MCF 10A (cell line): Measurements from ENCODE around the gene HSD17B7. TPM values are rescaled to one million over a fixed set of nuclear protein-coding genes. Genes with fewer than 3 reads are reported as not detected.
"Not testable (repeated sequence)": the region's sequence is repeated elsewhere in the genome, so short reads cannot be mapped to it uniquely, and the experiment has no call there.

ENCODE experiments used
- BruUV-seq: library from RNA; stranded (reverse); fragments of 400-500 nt; replicated peaks from 2 replicates; lab custom pipeline; 2021; lab: Mats Ljungman, UMichigan
- CTCF ChIA-PET: fragments of 300-600 bp; sonication (Branson Sonifier 250); formaldehyde crosslinking; extraction: SDS; loops from one replicate; lab custom pipeline; 2021; ENCODE audit warnings: antibody characterized with exemption, inconsistent platforms; lab: Yijun Ruan, JAX
- POLR2A ChIA-PET: fragments of 300-600, 350-650 bp; sonication (Branson Sonifier 250); formaldehyde crosslinking; extraction: SDS; loops from one replicate; lab custom pipeline; 2020; ENCODE audit warnings: antibody characterized with exemption, inconsistent platforms; lab: Yijun Ruan, JAX
- DNase-seq: peaks from one replicate; pipeline ENCODE4 v3.0.0-alpha.2; 2018; ENCODE audit not compliant: unreplicated experiment
- H3K27ac Mint-ChIP-seq: one replicate; pipeline ENCODE4 v1.8.0; 2022; ENCODE audit warnings: mild to moderate bottlenecking, low read depth, mixed read lengths; ENCODE audit not compliant: unreplicated experiment
- H3K27me3 Mint-ChIP-seq: one replicate; pipeline ENCODE4 v1.8.0; 2022; ENCODE audit warnings: mixed read lengths; ENCODE audit not compliant: insufficient read depth, unreplicated experiment
- H3K36me3 Mint-ChIP-seq: one replicate; pipeline ENCODE4 v1.8.0; 2022; ENCODE audit warnings: mild to moderate bottlenecking, moderate library complexity, mixed read lengths; ENCODE audit not compliant: insufficient read depth, unreplicated experiment
- H3K4me1 Mint-ChIP-seq: one replicate; pipeline ENCODE4 v1.8.0; 2022; ENCODE audit warnings: mixed read lengths; ENCODE audit not compliant: insufficient read depth, unreplicated experiment
- H3K4me3 Mint-ChIP-seq: one replicate; pipeline ENCODE4 v1.8.0; 2022; ENCODE audit warnings: mild to moderate bottlenecking, moderate library complexity, mixed read lengths; ENCODE audit not compliant: unreplicated experiment
- H3K9me3 Mint-ChIP-seq: one replicate; pipeline ENCODE4 v1.8.0; 2022; ENCODE audit warnings: mixed read lengths; ENCODE audit not compliant: unreplicated experiment
- intact Hi-C: fragments of 100-400 bp; cut with micrococcal nuclease; formaldehyde crosslinking; loops from 2 replicates; pipeline ENCODE4 v1.14.1; 2022
- total RNA-seq: library from RNA; stranded (reverse); gene quantifications from 2 replicates; pipeline ENCODE4 v1.2.3, GENCODE V29; 2022
- TF ChIP-seq, protein P1 (sequence below): fragments of 200-600 bp; IDR thresholded peaks from one replicate; pipeline ENCODE4 v1.8.0; 2022; ENCODE audit warnings: antibody characterized with exemption, mild to moderate bottlenecking; ENCODE audit not compliant: unreplicated experiment

The HSD17B7 gene
- total RNA-seq, 1 experiment from 2014 or later: 15.5 TPM

DNA sequence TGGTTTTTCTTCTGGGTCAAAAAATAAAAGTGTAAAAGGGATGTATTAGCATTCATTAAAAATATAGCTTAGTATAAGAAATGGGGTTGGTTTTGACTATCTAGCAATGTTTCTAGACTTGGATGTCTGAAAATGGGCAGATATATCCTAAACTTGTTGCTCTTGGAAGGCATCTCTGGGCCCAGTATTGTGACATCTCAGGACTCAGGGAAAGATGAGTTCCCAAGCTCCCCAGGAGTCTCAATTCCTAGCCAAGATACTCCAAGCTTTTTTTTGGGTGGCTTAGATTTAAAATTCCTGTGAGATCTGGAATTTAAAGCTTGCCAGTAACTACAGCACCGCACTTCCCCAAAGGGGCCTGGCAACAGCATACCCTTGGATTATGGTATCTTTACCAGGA is 11.5 kb upstream of the HSD17B7 start:
- no peaks in the 10 kb centered on the region for H3K4me1 Mint-ChIP-seq
- H3K36me3 Mint-ChIP-seq: peaks cover 1% of the 10 kb centered on the region
- ChIA-PET CTCF (interaction anchor here (0.7 to 2.4 kb wide), 3 partner anchors 21 to 855 kb away, joined by 3 to 18 read pairs (median 5); no protein-coding TSS in a partner anchor), POLR2A (interaction anchor here (0.7 kb wide), 1 partner anchor 14 kb away, joined by 5 read pairs; no protein-coding TSS in a partner anchor)
- H3K9me3 Mint-ChIP-seq: no peaks in the 10 kb centered on the region
- DNase-seq: no peak
- H3K4me3 Mint-ChIP-seq: no peak overlapping the region
- H3K27ac Mint-ChIP-seq: no peak overlapping the region
- BruUV-seq: no TSS peak
- TF ChIP-seq, protein P1, sequence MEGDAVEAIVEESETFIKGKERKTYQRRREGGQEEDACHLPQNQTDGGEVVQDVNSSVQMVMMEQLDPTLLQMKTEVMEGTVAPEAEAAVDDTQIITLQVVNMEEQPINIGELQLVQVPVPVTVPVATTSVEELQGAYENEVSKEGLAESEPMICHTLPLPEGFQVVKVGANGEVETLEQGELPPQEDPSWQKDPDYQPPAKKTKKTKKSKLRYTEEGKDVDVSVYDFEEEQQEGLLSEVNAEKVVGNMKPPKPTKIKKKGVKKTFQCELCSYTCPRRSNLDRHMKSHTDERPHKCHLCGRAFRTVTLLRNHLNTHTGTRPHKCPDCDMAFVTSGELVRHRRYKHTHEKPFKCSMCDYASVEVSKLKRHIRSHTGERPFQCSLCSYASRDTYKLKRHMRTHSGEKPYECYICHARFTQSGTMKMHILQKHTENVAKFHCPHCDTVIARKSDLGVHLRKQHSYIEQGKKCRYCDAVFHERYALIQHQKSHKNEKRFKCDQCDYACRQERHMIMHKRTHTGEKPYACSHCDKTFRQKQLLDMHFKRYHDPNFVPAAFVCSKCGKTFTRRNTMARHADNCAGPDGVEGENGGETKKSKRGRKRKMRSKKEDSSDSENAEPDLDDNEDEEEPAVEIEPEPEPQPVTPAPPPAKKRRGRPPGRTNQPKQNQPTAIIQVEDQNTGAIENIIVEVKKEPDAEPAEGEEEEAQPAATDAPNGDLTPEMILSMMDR: no peak
- no peaks in the 10 kb centered on the region for H3K27me3 Mint-ChIP-seq
- intact Hi-C loops: no loop called here

DNA sequence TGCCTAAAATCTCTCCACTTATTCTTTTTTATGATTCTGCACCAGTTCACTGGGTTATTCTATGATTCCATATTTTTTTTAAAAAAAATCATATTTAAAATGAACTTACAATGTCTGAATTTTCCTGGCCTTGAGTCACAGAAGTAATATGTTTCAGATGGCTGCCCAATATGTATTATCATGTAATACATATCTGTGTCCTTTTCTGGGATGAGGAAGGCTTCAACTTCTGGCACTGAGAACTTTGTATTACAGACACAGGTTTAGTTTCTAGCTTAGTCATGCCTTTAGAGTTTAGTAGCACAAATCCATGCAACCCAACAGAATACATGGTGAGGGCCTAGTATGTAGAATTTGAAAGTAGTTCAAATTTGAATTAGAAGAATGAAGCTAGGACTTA is 7.8 kb upstream of the HSD17B7 start:
- BruUV-seq: no TSS peak
- H3K27ac Mint-ChIP-seq: no peak overlapping the region
- TF ChIP-seq, protein P1: no peak
- no peak for DNase-seq
- CTCF ChIA-PET: interaction anchor here (0.7 kb wide), 1 partner anchor 727 kb away, joined by 3 read pairs; no protein-coding TSS in a partner anchor
- POLR2A ChIA-PET: no interaction called here
- H3K9me3 Mint-ChIP-seq: no peaks in the 10 kb centered on the region
- no peak overlapping the region for H3K4me3 Mint-ChIP-seq
- H3K36me3 Mint-ChIP-seq: no peaks in the 10 kb centered on the region
- intact Hi-C loops: no loop called here
- no peaks in the 10 kb centered on the region for H3K27me3 Mint-ChIP-seq
- no peaks in the 10 kb centered on the region for H3K4me1 Mint-ChIP-seq

DNA sequence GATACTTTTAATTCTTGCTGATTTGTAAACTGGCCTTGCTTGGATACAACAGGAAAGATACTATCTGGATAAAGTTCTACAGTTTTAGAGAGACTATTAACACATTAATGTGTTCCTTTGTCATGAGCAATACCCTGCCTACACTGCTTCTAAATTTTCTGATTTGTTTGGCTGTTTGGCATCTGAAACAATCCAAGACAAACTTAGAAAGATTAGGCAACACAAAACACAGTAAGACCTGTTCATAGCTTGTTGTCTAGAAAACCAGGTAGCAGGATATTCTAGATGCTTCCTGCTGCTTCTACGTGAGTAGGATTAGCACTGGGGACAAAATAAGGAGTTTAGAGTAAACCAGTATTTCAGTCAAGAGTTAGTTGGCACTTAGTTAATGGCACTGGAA is 5.6 kb upstream of the HSD17B7 start:
- H3K9me3 Mint-ChIP-seq, POLR2A ChIA-PET, H3K4me1 Mint-ChIP-seq, H3K36me3 Mint-ChIP-seq, intact Hi-C loops, BruUV-seq, DNase-seq, H3K4me3 Mint-ChIP-seq, CTCF ChIA-PET, H3K27ac Mint-ChIP-seq, H3K27me3 Mint-ChIP-seq: not testable (repeated sequence)

DNA sequence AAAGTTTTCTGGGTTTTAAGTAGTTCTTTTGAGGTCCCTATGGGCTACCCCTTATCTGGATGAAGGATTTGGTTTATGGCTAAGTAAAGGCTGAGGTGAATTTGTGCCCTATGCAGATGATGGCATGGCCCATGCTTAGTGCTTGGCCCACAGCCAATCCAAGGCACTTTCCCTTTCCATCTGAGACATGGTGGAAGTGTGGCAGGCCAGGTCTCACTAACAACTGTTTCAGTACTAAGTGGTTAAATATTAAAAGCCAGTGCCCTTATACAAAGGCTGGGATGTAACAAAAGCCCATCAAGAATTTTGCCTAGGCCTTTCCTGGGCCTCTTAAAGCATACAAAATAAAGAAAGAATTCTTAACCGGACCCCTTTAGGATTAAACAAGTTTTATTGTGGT is 1.7 kb upstream of the HSD17B7 start:
- POLR2A ChIA-PET, H3K9me3 Mint-ChIP-seq, H3K4me3 Mint-ChIP-seq, BruUV-seq, intact Hi-C loops, DNase-seq, H3K27me3 Mint-ChIP-seq, H3K27ac Mint-ChIP-seq, H3K4me1 Mint-ChIP-seq, CTCF ChIA-PET: not testable (repeated sequence)
- peaks cover 14% of the 10 kb centered on the region for H3K36me3 Mint-ChIP-seq

GRCh38 chr1:162790985-162791357 is 469 bp downstream of the HSD17B7 start:
- ChIA-PET CTCF (interaction anchor here (1.7 kb wide), 1 partner anchor 9 kb away, joined by 3 read pairs; no protein-coding TSS in a partner anchor), POLR2A (interaction anchor here (0.7 to 1.0 kb wide), 2 partner anchors 95 to 907 kb away, joined by 3 to 5 read pairs; no protein-coding TSS in a partner anchor)
- Mint-ChIP-seq H3K36me3 (peaks cover 24% of the 10 kb centered on the region), H3K27ac (peak overlapping the region; percentile 75), H3K4me3 (peak overlapping the region; percentile 85)
- H3K27me3 Mint-ChIP-seq, H3K4me1 Mint-ChIP-seq, intact Hi-C loops, H3K9me3 Mint-ChIP-seq: not testable (repeated sequence)
- DNase-seq: peak; percentile 47
- BruUV-seq: TSS peak; percentile 77

- POLR2A ChIA-PET, H3K4me1 Mint-ChIP-seq, H3K27me3 Mint-ChIP-seq, H3K27ac Mint-ChIP-seq, BruUV-seq, DNase-seq, H3K9me3 Mint-ChIP-seq, H3K4me3 Mint-ChIP-seq, intact Hi-C loops: not testable (repeated sequence)
- CTCF ChIA-PET: interaction anchor here (0.6 to 0.7 kb wide), 2 partner anchors 12 to 882 kb away, joined by 3 to 4 read pairs; no protein-coding TSS in a partner anchor
- peaks cover 35% of the 10 kb centered on the region for H3K36me3 Mint-ChIP-seq
Measured at GRCh38 chr1:162794284-162794683, 3.8 kb downstream of the HSD17B7 start.

DNA sequence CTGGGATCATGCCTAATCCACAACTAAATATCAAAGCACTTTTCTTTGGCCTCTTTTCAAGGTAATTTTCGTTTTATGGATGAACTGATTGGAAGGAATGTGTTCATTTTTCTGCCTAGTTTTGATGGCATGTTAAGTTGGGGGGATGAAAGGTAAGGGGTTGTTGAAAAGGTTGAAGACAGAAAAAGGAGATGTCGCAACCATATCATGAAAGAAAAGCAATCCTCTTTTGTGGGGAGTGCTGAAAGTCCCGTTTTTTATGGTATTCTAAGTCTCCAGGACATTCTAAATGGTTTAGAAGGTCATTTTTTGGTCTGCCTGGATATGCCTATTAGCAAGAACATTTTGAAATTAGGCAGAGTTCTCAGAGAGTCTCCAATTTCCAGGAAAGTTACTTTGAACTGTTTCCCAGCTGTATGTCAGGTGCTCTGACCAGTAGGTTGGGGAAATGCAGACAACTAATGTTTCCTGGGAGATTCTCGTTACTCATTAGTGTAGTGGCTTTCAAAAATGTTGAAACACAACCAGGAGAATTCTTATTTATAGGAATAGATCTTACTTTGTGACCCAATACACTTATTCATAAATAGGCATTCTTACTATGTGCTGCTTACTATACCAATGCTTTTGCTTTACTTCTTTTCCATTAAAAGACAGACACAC is 6.2 kb downstream of the HSD17B7 start:
- H3K4me3 Mint-ChIP-seq, POLR2A ChIA-PET, intact Hi-C loops, BruUV-seq, DNase-seq, H3K27me3 Mint-ChIP-seq, CTCF ChIA-PET, H3K4me1 Mint-ChIP-seq, H3K9me3 Mint-ChIP-seq: not testable (repeated sequence)
- H3K36me3 Mint-ChIP-seq: peaks cover 59% of the 10 kb centered on the region
- peak overlapping the region; percentile 10 for H3K27ac Mint-ChIP-seq
